Stimulated activated CD4-positive, alpha-beta T cell treated with anti-CD3 and anti-CD28 coated beads, Interleukin-15, amount 100 ng/mL, for 1 hour (primary cell): ENCODE data around the gene PIAS4.
A peak's percentile ranks its signal among the peaks of the same experiment; 100 is the strongest.

Source experiments
- DNase-seq, 2 donors: peaks; one replicate each; pipeline ENCODE4 v3.0.0-alpha.2; 2020; ENCODE audit warnings: low read depth in 1 of 2, low spot score in 1 of 2

The PIAS4 gene

GRCh38 chr19:4058693-4059452, 51.3 kb downstream of the PIAS4 start:
- no peak for DNase-seq

GRCh38 chr19:4059453-4059871, 51.9 kb downstream of the PIAS4 start:
- no peak for DNase-seq

- DNase-seq: peak; percentile 40 to 42
Observed at GRCh38 chr19:4059891-4060620, 52.5 kb downstream of the PIAS4 start.

GRCh38 chr19:4060621-4061177, 53.2 kb downstream of the PIAS4 start:
- no peak for DNase-seq

GRCh38 chr19:4061178-4061682, 53.7 kb downstream of the PIAS4 start:
- no peak for DNase-seq

- no peak for DNase-seq
Observed at GRCh38 chr19:4061683-4062418, 54.3 kb downstream of the PIAS4 start.

- no peak for DNase-seq
Observed at GRCh38 chr19:4062419-4063368, 55.2 kb downstream of the PIAS4 start.

GRCh38 chr19:4063369-4064148, 56.0 kb downstream of the PIAS4 start:
- no peak for DNase-seq

GRCh38 chr19:4064149-4064495, 56.6 kb downstream of the PIAS4 start:
- no peak for DNase-seq

- DNase-seq: no peak
Observed at GRCh38 chr19:4064496-4065260, 57.1 kb downstream of the PIAS4 start.

- DNase-seq: peak; percentile 97
Observed at GRCh38 chr19:4065430-4066175, 58.1 kb downstream of the PIAS4 start.

- no peak for DNase-seq
Observed at GRCh38 chr19:4066176-4066606, 58.7 kb downstream of the PIAS4 start.

GRCh38 chr19:4066682-4067395, 59.3 kb downstream of the PIAS4 start, which contains the start of gene ZBTB7A:
Gene ZBTB7A (minus strand): TSS chr19:4066899. CDS start chr19:4055232, 11,667 bp downstream.
- DNase-seq: peak; percentile 55 to 66

- no peak for DNase-seq
Observed at GRCh38 chr19:4067396-4068046, 60.0 kb downstream of the PIAS4 start.

GRCh38 chr19:4068047-4068966, 60.8 kb downstream of the PIAS4 start:
- DNase-seq: no peak
